Nucleus accumbens (tissue), 56 donors: Measurements from ENCODE around the gene GRM3.
A peak's percentile ranks its signal among the peaks of the same experiment; 100 is the strongest.

ENCODE experiments used
- DNase-seq, 56 donors: peaks; one replicate each; lab custom pipeline; 2025; lab: John Stamatoyannopoulos, UW

GRM3 gene

GRCh38 chr7:86687831-86688230, 44.1 kb downstream of the GRM3 start:
- DNase-seq: no peak

- no peak for DNase-seq
These were observed 45.7 kb downstream of the GRM3 start for GRCh38 chr7:86689363-86689762.

GRCh38 chr7:86692755-86693154, 49.0 kb downstream of the GRM3 start:
- DNase-seq: no peak

GRCh38 chr7:86706406-86706805, 62.7 kb downstream of the GRM3 start:
- no peak for DNase-seq

GRCh38 chr7:86708031-86708680, 64.4 kb downstream of the GRM3 start:
- DNase-seq: peak in 51 of 56 donors; percentile 5 to 88 (median 60)

- DNase-seq: no peak
These were observed 76.6 kb downstream of the GRM3 start for GRCh38 chr7:86720306-86720705.

GRCh38 chr7:86733783-86734182, 90.1 kb downstream of the GRM3 start:
- no peak for DNase-seq

GRCh38 chr7:86745013-86745745, 101.5 kb downstream of the GRM3 start:
- DNase-seq: no peak

GRCh38 chr7:86747698-86748097, 104.0 kb downstream of the GRM3 start:
- DNase-seq: peak in 5 of 56 donors; percentile 15 to 52 (median 23)

- no peak for DNase-seq
These were observed 104.5 kb downstream of the GRM3 start for GRCh38 chr7:86748201-86748600.

GRCh38 chr7:86748843-86749719, 105.4 kb downstream of the GRM3 start:
- no peak for DNase-seq

- DNase-seq: no peak
These were observed 106.3 kb downstream of the GRM3 start for GRCh38 chr7:86749741-86750665.

- peak in 1 of 56 donors; percentile 10 for DNase-seq
These were observed 116.5 kb downstream of the GRM3 start for GRCh38 chr7:86760236-86760635.

GRCh38 chr7:86762129-86762528, 118.4 kb downstream of the GRM3 start:
- DNase-seq: no peak

GRCh38 chr7:86765931-86766330, 122.2 kb downstream of the GRM3 start:
- DNase-seq: no peak

- DNase-seq: no peak
These were observed 124.7 kb downstream of the GRM3 start for GRCh38 chr7:86768394-86768793.

- no peak for DNase-seq
These were observed 125.5 kb downstream of the GRM3 start for GRCh38 chr7:86768967-86769760.

GRCh38 chr7:86773309-86773708, 129.6 kb downstream of the GRM3 start:
- DNase-seq: peak in 2 of 56 donors; percentile 7 to 13

GRCh38 chr7:86775203-86775602, 131.5 kb downstream of the GRM3 start:
- no peak for DNase-seq
